Motor neuron (in vitro differentiated cells): ENCODE data around the gene WDR54. TPM values are rescaled to one million over a fixed set of nuclear protein-coding genes. Genes with fewer than 3 reads are reported as not detected.

Experiments used
- ATAC-seq, 8 experiments: fragments of 200-7000 bp; cut with Tn5 transposase; replicated peaks in 6 of 8; 2 replicates each; pipeline ENCODE4 v1.8.0; 2021; ENCODE audit warnings: mild to moderate bottlenecking in 8 of 8, moderate library complexity in 8 of 8
- H3K27ac ChIP-seq, 2 donors: fragments of 250-450 bp; sonication (Bioruptor Pico); 2 replicates each; pipeline ENCODE4 v1.9.0; 2021; ENCODE audit warnings: antibody characterized with exemption in 2 of 2, mild to moderate bottlenecking in 2 of 2, moderate library complexity in 1 of 2
- H3K4me1 ChIP-seq, 2 donors: fragments of 250-450 bp; sonication (Bioruptor Pico); replicated peaks in 1 of 2; 2 replicates each; pipeline ENCODE4 v1.6.1; 2021; ENCODE audit warnings: antibody characterized with exemption in 2 of 2, mild to moderate bottlenecking in 2 of 2, moderate library complexity in 1 of 2
- H3K4me3 ChIP-seq, 5 donors: fragments of 250-450 bp; sonication (Bioruptor Pico); 2 replicates each; pipeline ENCODE4 v1.9.0; 2021; ENCODE audit warnings: antibody characterized with exemption in 5 of 5, mild to moderate bottlenecking in 5 of 5, moderate library complexity in 4 of 5
- WGBS, 10 experiments: fragments of 450-650 bp; shearing (Covaris generic); methylation state at CpG; one replicate each; pipeline ENCODE4 v1.0.0; 2022; 5-methylcytosine and 5-hydroxymethylcytosine counted together
- in situ Hi-C, 9 experiments: fragments of 400-800 bp; cut with MboI; loops; one replicate each; pipeline ENCODE4 v1.15.0; 2021; ENCODE audit warnings: low sequenced_read_pairs in 9 of 9, low pct_unique_long_range_greater_than_20kb in 2 of 9; ENCODE audit not compliant: unreplicated experiment in 9 of 9
- total RNA-seq, 8 experiments: library from RNA; unstranded; fragments of 300-600 nt; gene quantifications; 2 replicates each; pipeline versions ENCODE4 v1.2.3 to v1.2.4, GENCODE V29; 2022

Gene WDR54
- total RNA-seq, 8 experiments from 2014 or later, result 15.1 to 63.7 (median 49.5) TPM

DNA sequence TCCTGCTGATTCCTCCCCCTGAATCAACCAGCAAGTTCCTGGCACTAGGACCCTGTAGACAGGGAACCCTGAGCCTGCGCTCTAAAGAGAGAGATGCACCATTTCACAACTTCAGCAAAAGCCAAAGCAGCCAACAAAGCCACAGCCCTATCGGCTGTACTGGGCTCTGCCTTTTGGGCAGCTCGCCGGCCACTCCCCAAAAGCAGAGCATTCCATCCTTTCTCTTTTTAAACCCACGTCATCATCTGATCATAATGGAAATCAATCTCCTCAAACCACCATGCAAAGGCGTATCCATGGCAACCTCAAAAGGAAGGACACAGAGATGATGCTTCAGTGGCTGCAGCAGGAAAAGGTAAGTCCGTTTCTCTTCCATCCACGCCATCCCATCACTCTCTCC lies 36.1 kb upstream of the WDR54 start:
- peak in 6 of 8 experiments; percentile 33 to 92 (median 86) for ATAC-seq
- peak overlapping the region; percentile 67 to 79 for H3K27ac ChIP-seq
- WGBS, 10 experiments, result 42 to 89% (median 67%) methylated on average over 1 to 7 of the region's 8 CpGs; no CpG with 5 or more reads in 1 of the 10 experiments

DNA sequence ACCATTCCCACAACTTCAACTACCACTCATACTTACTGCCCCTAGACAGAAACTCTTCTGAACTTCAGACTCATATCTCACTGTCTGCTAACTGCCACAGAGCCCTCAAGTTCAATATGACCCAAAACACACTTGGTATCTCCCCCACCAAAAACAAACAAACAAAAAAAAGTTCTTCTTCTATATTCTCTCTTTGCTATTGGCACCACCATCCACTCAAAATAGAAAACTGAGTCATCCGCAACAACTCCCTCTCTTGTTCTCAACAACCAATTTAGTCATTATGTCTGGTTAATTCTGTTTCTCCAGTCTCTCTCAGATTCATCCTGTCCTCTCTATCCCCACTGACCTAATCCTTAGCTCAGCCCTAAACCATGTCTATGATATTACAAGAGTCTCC lies 34.2 kb upstream of the WDR54 start:
- no peak overlapping the region for H3K27ac ChIP-seq
- ATAC-seq, result peak in 1 of 8 experiments; percentile 13
- 43 to 100% (median 100%) methylated on average over 1 of the region's 1 CpG; no CpG with 5 or more reads in 3 of the 10 experiments for WGBS, 10 experiments
- no peak overlapping the region for H3K4me3 ChIP-seq
- in situ Hi-C loops, result no loop called here
- peaks cover 16 to 40% of the 10 kb centered on the region in 2 donors for H3K4me1 ChIP-seq

More for the DNA sequence above, 36.1 kb upstream of the WDR54 start:
- H3K4me3 ChIP-seq, result peak overlapping the region; percentile 38 to 43 (median 43)
- peaks cover 16 to 39% of the 10 kb centered on the region in 2 donors for H3K4me1 ChIP-seq
- in situ Hi-C loops, result no loop called here

- H3K27ac ChIP-seq, result no peak overlapping the region
- peak overlapping the region; percentile 81 to 99 (median 93) for H3K4me3 ChIP-seq
- peaks cover 7 to 40% of the 10 kb centered on the region in 2 donors for H3K4me1 ChIP-seq
- peak in 1 of 8 experiments; percentile 54 for ATAC-seq
- 0 to 59% (median 20%) methylated on average over 1 to 5 of the region's 5 CpGs; no CpG with 5 or more reads in 4 of the 10 experiments for WGBS, 10 experiments
- in situ Hi-C loops, result no loop called here
These were observed 30.9 kb upstream of the WDR54 start for GRCh38 chr2:74390606-74391005.

DNA sequence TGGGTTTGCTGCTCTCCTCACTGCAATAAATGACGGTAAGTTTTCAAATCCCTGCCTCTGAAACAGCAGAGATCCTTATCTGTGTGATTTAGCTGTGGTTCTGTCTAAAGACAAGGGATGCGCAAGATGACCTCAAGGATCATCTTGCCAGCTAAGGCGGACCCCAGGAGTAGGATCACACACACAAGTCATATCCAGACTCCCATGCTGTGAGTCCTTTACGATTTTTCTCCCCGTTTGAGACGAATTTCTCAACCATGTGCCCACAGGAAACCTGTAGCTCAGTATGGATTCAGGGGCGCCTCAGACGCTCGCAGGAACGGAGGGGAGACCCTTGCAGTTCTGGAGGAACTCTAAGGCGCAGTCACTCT lies 30.3 kb upstream of the WDR54 start:
- in situ Hi-C loops, result no loop called here
- WGBS, 10 experiments, result 0 to 2% (median 0%) methylated on average over 1 to 6 of the region's 11 CpGs; no CpG with 5 or more reads in 3 of the 10 experiments
- ATAC-seq, result peak in 3 of 8 experiments; percentile 42 to 64 (median 48)
- Histone ChIP-seq H3K27ac (peak overlapping the region; percentile 94 to 98), H3K4me1 (peaks cover 3 to 34% of the 10 kb centered on the region in 2 donors), H3K4me3 (peak overlapping the region; percentile 81 to 99 (median 93))

DNA sequence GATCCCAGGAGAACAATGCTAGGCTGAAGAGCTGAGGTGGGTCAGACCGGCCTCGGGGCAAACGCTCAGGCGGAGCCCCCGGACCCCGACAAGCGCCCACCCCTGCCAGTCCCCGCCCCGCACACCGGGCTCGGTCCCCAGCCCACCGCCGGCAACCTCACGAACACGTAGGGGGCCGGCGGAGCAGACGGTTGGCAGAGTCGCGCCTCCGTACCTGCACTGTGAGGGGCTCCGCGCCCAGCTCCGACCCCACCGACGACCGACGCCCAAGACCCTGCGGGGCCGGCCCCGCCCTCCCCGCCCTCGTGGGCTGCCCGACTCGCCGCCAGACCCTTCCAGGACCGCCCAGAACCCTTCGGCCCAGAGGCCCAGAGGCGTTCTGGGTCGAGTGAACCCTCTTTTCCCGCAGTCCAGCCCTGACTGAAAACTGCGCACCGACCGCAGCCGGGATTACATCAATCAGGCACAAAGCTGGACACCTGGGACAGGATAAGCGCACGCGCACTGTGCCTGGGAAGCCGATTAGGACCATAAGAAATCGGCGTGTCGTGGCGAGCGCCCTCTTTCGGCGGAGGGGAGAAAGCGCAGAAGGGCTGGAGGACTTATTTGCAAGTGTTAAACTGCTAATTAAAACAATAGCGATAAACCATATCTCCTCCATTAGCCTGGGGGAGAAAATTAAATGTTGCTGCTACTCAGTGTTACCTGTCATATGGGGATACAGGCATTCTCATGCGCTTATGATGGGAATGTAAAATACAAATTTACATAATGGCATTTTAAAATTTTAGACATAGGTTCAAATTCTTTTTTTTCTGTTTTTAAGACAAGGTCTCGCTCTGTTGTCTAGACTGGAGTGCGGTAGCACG lies 29.7 kb upstream of the WDR54 start:
- Histone ChIP-seq H3K4me3 (peak overlapping the region; percentile 81 to 99 (median 93)), H3K4me1 (peaks cover 3 to 28% of the 10 kb centered on the region in 2 donors), H3K27ac (peak overlapping the region; percentile 94 to 98)
- 0 to 42% (median 7%) methylated on average over 2 to 14 of the region's 62 CpGs; no CpG with 5 or more reads in 1 of the 10 experiments for whole genome bisulfite sequencing, 10 experiments
- in situ Hi-C loops, result no loop called here
- ATAC-seq, result peak; percentile 80 to 87 (median 83)

GRCh38 chr2:74392449-74392743 lies 29.1 kb upstream of the WDR54 start:
- 20 to 100% (median 71%) methylated on average over 1 to 13 of the region's 13 CpGs; no CpG with 5 or more reads in 1 of the 10 experiments for WGBS, 10 experiments
- ATAC-seq, result no peak

DNA sequence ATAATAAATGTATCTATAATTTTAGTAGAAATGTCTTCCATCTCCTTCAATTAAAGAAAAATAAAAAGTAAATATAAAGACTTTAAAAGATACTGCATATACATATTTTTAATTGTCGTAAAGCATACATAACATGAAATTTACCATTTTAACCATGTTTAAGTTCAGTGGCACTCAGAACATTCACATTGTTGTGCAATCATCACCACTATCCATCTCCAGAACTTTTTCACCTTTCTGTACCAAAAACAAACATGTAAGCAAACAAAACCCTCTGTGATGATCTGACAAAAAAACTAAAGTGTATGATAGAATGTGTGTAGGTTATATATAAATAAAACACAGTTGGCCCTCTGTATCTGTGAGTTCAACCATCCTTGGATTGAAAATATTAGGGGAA lies 28.0 kb upstream of the WDR54 start:
- ATAC-seq, result no peak
- H3K27ac ChIP-seq, result no peak overlapping the region
- peaks cover 3 to 27% of the 10 kb centered on the region in 2 donors for H3K4me1 ChIP-seq
- in situ Hi-C loops, result no loop called here
- no peak overlapping the region for H3K4me3 ChIP-seq
- WGBS, 10 experiments, result 88 to 100% (median 100%) methylated on average over 1 of the region's 1 CpG; no CpG with 5 or more reads in 2 of the 10 experiments

More at GRCh38 chr2:74392449-74392743, 29.1 kb upstream of the WDR54 start:
- no peak overlapping the region for H3K27ac ChIP-seq
- H3K4me1 ChIP-seq, result peaks cover 3 to 27% of the 10 kb centered on the region in 2 donors
- H3K4me3 ChIP-seq, result no peak overlapping the region
- in situ Hi-C loops, result no loop called here

DNA sequence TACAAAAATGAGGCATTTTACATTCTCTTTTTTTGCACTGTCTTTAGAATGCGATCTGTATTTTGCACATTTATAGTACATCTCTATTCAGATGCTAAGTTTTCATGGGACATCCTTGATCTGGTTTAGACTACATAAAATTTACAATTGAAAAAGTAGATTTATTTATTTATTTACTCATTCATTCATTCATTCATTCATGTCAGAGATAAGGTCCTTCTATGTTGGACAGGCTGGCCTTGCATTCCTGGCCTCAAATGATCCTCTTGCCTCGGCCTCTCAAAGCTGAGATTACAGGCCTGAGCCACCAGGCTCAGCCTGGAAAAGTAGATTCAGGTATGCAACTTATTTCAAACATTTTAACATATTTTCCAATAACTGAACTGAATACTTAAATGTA lies 25.4 kb upstream of the WDR54 start:
- no peak overlapping the region for H3K4me3 ChIP-seq
- ATAC-seq, result no peak
- WGBS, 10 experiments, result 50 to 100% (median 85%) methylated on average over 1 to 2 of the region's 2 CpGs
- H3K27ac ChIP-seq, result no peak overlapping the region
- peaks cover 0 to 10% of the 10 kb centered on the region in 2 donors for H3K4me1 ChIP-seq
- in situ Hi-C loops, result no loop called here

GRCh38 chr2:74399785-74400184 lies 21.7 kb upstream of the WDR54 start:
- in situ Hi-C loops, result no loop called here
- peak in 3 of 8 experiments; percentile 48 to 70 (median 64) for ATAC-seq
- Histone ChIP-seq H3K4me3 (no peak overlapping the region), H3K27ac (no peak overlapping the region), H3K4me1 (peaks cover 0 to 9% of the 10 kb centered on the region in 2 donors)

- H3K4me1 ChIP-seq, result peaks cover 2 to 5% of the 10 kb centered on the region in 2 donors
- 18 to 100% (median 42%) methylated on average over 1 to 2 of the region's 2 CpGs for WGBS, 10 experiments
- ATAC-seq, result no peak
- in situ Hi-C loops, result no loop called here
- no peak overlapping the region for H3K4me3 ChIP-seq
- H3K27ac ChIP-seq, result no peak overlapping the region
These were observed 19.6 kb upstream of the WDR54 start for GRCh38 chr2:74401891-74402290.

- ATAC-seq, result peak; percentile 58 to 97 (median 79)
- no peak overlapping the region for H3K4me3 ChIP-seq
- H3K27ac ChIP-seq, result no peak overlapping the region
- peaks cover 2 to 5% of the 10 kb centered on the region in 2 donors for H3K4me1 ChIP-seq
- in situ Hi-C loops, result no loop called here
These were observed 15.5 kb upstream of the WDR54 start for GRCh38 chr2:74406035-74406434.

GRCh38 chr2:74407682-74408081 lies 13.8 kb upstream of the WDR54 start:
- 50 to 92% (median 61%) methylated on average over 1 to 5 of the region's 5 CpGs; no CpG with 5 or more reads in 5 of the 10 experiments for WGBS, 10 experiments
- no peak for ATAC-seq
- Histone ChIP-seq H3K27ac (no peak overlapping the region), H3K4me3 (no peak overlapping the region), H3K4me1 (peaks cover 2 to 5% of the 10 kb centered on the region in 2 donors)
- in situ Hi-C loops, result no loop called here

DNA sequence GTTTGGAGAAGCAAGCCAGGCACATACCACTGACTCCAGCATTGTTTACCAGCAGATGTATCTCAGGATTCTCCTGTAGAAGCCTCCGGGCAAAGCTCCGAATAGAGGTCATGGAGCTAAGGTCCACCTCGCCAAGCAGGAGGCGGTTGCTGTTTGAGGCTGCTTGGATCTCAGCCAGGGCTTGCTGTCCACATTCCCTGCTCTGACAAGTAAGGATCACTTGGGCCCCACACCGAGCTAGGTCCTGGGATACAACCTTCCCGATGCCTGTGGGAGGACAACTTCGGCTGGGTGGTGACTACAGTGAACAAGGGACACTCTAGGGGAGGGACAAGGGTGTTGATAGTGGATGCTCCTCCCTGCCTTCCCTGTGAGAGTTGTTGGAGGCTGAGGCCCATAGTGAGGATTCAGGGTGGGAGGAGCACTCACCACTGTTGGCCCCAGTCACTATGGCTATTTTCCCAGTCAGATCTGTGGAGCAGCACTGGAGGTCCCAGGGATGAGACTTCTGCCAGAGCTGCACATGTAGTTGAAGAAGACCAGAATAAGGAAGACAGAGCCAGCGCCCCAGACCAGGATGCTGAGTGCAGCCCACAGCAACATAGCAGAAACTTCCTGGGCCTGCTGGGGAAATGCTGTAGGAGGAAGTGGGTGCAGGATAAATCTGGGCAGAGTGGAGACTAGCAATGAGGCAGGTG lies 8.4 kb upstream of the WDR54 start:
- Histone ChIP-seq H3K4me3 (no peak overlapping the region), H3K4me1 (peaks cover 0 to 6% of the 10 kb centered on the region in 2 donors), H3K27ac (no peak overlapping the region)
- 57 to 100% (median 82%) methylated on average over 1 to 7 of the region's 8 CpGs; no CpG with 5 or more reads in 2 of the 10 experiments for WGBS, 10 experiments
- ATAC-seq, result peak in 1 of 8 experiments; percentile 39
- in situ Hi-C loops, result no loop called here
